Neural cell (in vitro differentiated cells): Measurements from ENCODE around the gene U2SURP. TPM values are rescaled to one million over a fixed set of nuclear protein-coding genes. Genes with fewer than 3 reads are reported as not detected.

ENCODE experiments used
- H2AFZ ChIP-seq: fragments of 200-600, 300-800 bp; sonication (generic), shearing (Covaris generic); 2 replicates; pipeline ENCODE4 v1.6.0; 2014; ENCODE audit warnings: low read depth, mild to moderate bottlenecking, antibody characterized with exemption, low read length, moderate library complexity
- H3F3A ChIP-seq: fragments of 200-600 bp; shearing (Covaris generic); 2 replicates; pipeline ENCODE4 v1.6.1; 2016; ENCODE audit warnings: mild to moderate bottlenecking, moderate library complexity, mixed read lengths, antibody characterized with exemption, low read length; ENCODE audit not compliant: insufficient read depth, poor library complexity, severe bottlenecking
- H3K27ac ChIP-seq: fragments of 200-600, 300-800 bp; sonication (generic), shearing (Covaris generic); 2 replicates; pipeline ENCODE4 v1.5.1; 2014; ENCODE audit warnings: mild to moderate bottlenecking, low read length, moderate library complexity
- H3K27me3 ChIP-seq: fragments of 300-800, 200-600 bp; sonication (generic), shearing (Covaris generic); 2 replicates; pipeline ENCODE4 v1.6.0; 2014; ENCODE audit warnings: mild to moderate bottlenecking, low read depth, low read length, moderate library complexity; ENCODE audit not compliant: insufficient read depth
- H3K36me3 ChIP-seq: fragments of 300-800, 200-600 bp; sonication (generic), shearing (Covaris generic); 2 replicates; pipeline ENCODE4 v1.5.1; 2014; ENCODE audit warnings: mild to moderate bottlenecking, antibody characterized with exemption, low read length, moderate library complexity; ENCODE audit not compliant: insufficient read depth
- H3K4me2 ChIP-seq: fragments of 300-800, 200-600 bp; sonication (generic), shearing (Covaris generic); 2 replicates; pipeline ENCODE4 v1.6.0; 2014; ENCODE audit warnings: mild to moderate bottlenecking, low read length
- H3K4me3 ChIP-seq: fragments of 300-800, 200-600 bp; sonication (generic), shearing (Covaris generic); 2 replicates; pipeline ENCODE4 v1.5.1; 2014; ENCODE audit warnings: mild to moderate bottlenecking, low read length, moderate library complexity
- H3K79me2 ChIP-seq: fragments of 200-600 bp; shearing (Covaris generic); replicated peaks from 2 replicates; pipeline ENCODE4 v1.6.0; 2014; ENCODE audit warnings: mild to moderate bottlenecking, low read length, moderate library complexity; ENCODE audit not compliant: insufficient read depth
- H3K9ac ChIP-seq: fragments of 300-800, 200-600 bp; sonication (generic), shearing (Covaris generic); 2 replicates; pipeline ENCODE4 v1.6.1; 2016; ENCODE audit warnings: mild to moderate bottlenecking, low read length, mixed read lengths
- H3K9me2 ChIP-seq: fragments of 200-600 bp; shearing (Covaris generic); 2 replicates; pipeline ENCODE4 v1.6.1; 2016; ENCODE audit warnings: mild to moderate bottlenecking, low read length, mixed read lengths; ENCODE audit not compliant: insufficient read depth
- H3K9me3 ChIP-seq: fragments of 200-600, 300-800 bp; sonication (generic), shearing (Covaris generic); 2 replicates; pipeline ENCODE4 v1.6.1; 2016; ENCODE audit warnings: mild to moderate bottlenecking, mixed run types, low read length, moderate library complexity, mixed read lengths
- H4K20me1 ChIP-seq: fragments of 200-600 bp; shearing (Covaris generic); 2 replicates; pipeline ENCODE4 v1.6.1; 2016; ENCODE audit warnings: mild to moderate bottlenecking, mixed run types; ENCODE audit not compliant: insufficient read depth
- CTCF ChIP-seq: fragments of 450-650 bp; IDR thresholded peaks from 2 replicates; pipeline ENCODE4 v1.5.1; 2014; ENCODE audit warnings: antibody characterized with exemption, mild to moderate bottlenecking, moderate library complexity; ENCODE audit not compliant: poor library complexity, severe bottlenecking
- EP300 ChIP-seq: fragments of 450-650 bp; conservative IDR thresholded peaks from 2 replicates; pipeline ENCODE4 v1.6.1; 2014; ENCODE audit warnings: antibody characterized with exemption, mild to moderate bottlenecking, moderate library complexity; ENCODE audit not compliant: poor library complexity, severe bottlenecking
- EZH2 ChIP-seq: fragments of 200-600, 300-800 bp; shearing (Covaris generic), sonication (generic); IDR thresholded peaks from 2 replicates; pipeline ENCODE4 v1.6.1; 2014; ENCODE audit warnings: antibody characterized with exemption, low read length, borderline replicate concordance, mild to moderate bottlenecking; ENCODE audit not compliant: insufficient read depth, poor library complexity, severe bottlenecking
- MXI1 ChIP-seq: fragments of 450-650 bp; conservative IDR thresholded peaks from 2 replicates; pipeline ENCODE4 v1.6.1; 2014; ENCODE audit warnings: antibody characterized with exemption, mild to moderate bottlenecking; ENCODE audit not compliant: poor library complexity, severe bottlenecking
- POLR2AphosphoS5 ChIP-seq: IDR thresholded peaks from 2 replicates; pipeline ENCODE4 v1.6.1; 2012
- RAD21 ChIP-seq: fragments of 450-650 bp; conservative IDR thresholded peaks from 2 replicates; pipeline ENCODE4 v1.6.1; 2014; ENCODE audit warnings: antibody characterized with exemption, mild to moderate bottlenecking, moderate library complexity
- SMC3 ChIP-seq: fragments of 450-650 bp; conservative IDR thresholded peaks from 2 replicates; pipeline ENCODE4 v1.6.1; 2014; ENCODE audit warnings: antibody characterized with exemption, mild to moderate bottlenecking, moderate library complexity; ENCODE audit not compliant: poor library complexity
- TAF1 ChIP-seq: IDR thresholded peaks from 2 replicates; pipeline ENCODE4 v1.6.1; 2012; ENCODE audit warnings: low read depth
- polyA plus RNA-seq: library from polyadenylated mRNA; depleted of rRNA; stranded (reverse); fragments of >200 nt; gene quantifications from 2 replicates; pipeline ENCODE4 v1.2.3, GENCODE V29; 2014
- TF ChIP-seq, protein P1 (sequence below): IDR thresholded peaks from 2 replicates; pipeline ENCODE4 v1.6.1; 2012; ENCODE audit warnings: borderline replicate concordance

The U2SURP gene
- polyA plus RNA-seq, 1 donor from 2014 or later: 159 TPM

DNA sequence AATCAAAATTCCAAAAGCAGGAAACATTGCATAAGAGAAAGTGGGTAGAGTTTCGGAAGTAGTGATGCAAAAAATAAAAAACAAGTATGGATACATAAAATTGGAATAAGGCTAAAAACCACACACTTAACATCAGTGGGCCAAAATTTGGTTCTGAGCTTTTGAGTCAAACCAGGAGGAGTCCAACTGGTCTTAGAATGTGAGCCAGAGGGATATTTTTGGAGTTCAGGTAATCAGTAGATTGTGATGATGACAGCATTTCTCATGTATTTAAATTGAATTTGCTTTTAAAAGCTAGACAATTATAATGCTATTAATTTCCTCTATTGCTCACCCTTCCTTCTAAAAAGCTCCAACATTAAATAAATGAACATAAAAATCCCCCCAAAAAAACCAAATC lies 80.0 kb downstream of the U2SURP start:
- H3K4me2 ChIP-seq: no peak overlapping the region
- H3K36me3 ChIP-seq: no peaks in the 10 kb centered on the region
- H4K20me1 ChIP-seq: no peaks in the 10 kb centered on the region
- TF ChIP-seq EZH2: no peak
- no peak for TF ChIP-seq POLR2AphosphoS5
- TF ChIP-seq RAD21: no peak
- TF ChIP-seq, protein P1, sequence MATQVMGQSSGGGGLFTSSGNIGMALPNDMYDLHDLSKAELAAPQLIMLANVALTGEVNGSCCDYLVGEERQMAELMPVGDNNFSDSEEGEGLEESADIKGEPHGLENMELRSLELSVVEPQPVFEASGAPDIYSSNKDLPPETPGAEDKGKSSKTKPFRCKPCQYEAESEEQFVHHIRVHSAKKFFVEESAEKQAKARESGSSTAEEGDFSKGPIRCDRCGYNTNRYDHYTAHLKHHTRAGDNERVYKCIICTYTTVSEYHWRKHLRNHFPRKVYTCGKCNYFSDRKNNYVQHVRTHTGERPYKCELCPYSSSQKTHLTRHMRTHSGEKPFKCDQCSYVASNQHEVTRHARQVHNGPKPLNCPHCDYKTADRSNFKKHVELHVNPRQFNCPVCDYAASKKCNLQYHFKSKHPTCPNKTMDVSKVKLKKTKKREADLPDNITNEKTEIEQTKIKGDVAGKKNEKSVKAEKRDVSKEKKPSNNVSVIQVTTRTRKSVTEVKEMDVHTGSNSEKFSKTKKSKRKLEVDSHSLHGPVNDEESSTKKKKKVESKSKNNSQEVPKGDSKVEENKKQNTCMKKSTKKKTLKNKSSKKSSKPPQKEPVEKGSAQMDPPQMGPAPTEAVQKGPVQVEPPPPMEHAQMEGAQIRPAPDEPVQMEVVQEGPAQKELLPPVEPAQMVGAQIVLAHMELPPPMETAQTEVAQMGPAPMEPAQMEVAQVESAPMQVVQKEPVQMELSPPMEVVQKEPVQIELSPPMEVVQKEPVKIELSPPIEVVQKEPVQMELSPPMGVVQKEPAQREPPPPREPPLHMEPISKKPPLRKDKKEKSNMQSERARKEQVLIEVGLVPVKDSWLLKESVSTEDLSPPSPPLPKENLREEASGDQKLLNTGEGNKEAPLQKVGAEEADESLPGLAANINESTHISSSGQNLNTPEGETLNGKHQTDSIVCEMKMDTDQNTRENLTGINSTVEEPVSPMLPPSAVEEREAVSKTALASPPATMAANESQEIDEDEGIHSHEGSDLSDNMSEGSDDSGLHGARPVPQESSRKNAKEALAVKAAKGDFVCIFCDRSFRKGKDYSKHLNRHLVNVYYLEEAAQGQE: no peak
- H3K27ac ChIP-seq: no peak overlapping the region
- no peaks in the 10 kb centered on the region for H3K9me2 ChIP-seq
- H2AFZ ChIP-seq: no peak overlapping the region
- H3K27me3 ChIP-seq: no peaks in the 10 kb centered on the region
- no peaks in the 10 kb centered on the region for H3F3A ChIP-seq
- H3K79me2 ChIP-seq: no peaks in the 10 kb centered on the region
- no peaks in the 10 kb centered on the region for H3K9me3 ChIP-seq
- no peak overlapping the region for H3K9ac ChIP-seq
- no peak overlapping the region for H3K4me3 ChIP-seq

DNA sequence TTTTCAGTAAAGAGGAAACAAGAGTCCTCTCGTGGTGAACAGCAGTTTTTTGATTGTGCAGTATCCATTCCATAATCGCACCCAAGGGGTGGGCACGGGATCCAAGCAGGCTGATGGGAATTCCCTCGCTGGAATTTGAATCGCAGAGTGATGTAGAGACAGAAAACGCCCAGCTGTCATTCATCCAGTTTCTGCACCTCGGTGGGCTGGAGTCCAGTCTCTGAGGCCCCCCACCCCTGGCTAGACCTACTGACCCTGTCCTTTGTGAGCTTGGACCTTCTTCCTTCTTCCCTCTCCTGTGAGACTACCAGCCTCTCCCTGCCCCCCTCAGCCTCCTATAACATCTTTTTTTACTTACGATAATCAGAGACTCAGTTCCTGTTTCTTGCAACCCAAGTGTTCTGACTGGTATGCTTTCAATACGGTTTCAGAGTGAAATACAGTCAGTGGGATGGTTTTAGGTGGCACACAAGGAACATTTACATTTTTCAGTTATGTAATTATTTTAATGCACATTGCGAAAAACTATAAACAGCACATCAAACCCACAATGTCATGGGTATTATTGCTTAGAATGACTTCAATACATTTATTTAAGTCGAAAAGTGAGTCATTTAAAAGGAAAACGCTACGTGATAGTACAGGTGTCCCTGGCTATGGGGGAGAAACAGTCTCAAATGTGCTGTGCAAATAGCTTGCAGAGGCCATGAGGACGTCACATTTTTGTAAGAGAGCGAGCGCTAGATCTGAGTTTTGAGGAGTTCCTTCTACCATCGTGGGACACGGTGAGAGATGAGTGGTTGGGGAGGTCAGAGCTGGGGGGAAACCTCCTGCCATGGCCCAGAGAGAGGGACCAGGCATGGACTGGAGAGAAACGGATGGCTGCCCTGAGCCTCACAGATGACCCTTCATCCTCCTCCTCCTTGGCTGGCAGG lies 80.7 kb downstream of the U2SURP start:
- Histone ChIP-seq H3K79me2 (no peaks in the 10 kb centered on the region), H3K9me2 (no peaks in the 10 kb centered on the region), H3K27me3 (no peaks in the 10 kb centered on the region), H3K36me3 (no peaks in the 10 kb centered on the region), H3K9ac (no peak overlapping the region), H3F3A (no peaks in the 10 kb centered on the region), H3K27ac (no peak overlapping the region), H3K9me3 (no peaks in the 10 kb centered on the region), H4K20me1 (no peaks in the 10 kb centered on the region), H3K4me2 (no peak overlapping the region), H3K4me3 (no peak overlapping the region), H2AFZ (no peak overlapping the region)
- TF ChIP-seq SMC3 (no peak), TAF1 (no peak)

GRCh38 chr3:143083781-143084180 lies 82.4 kb downstream of the U2SURP start:
- Histone ChIP-seq H2AFZ (no peak overlapping the region), H3K9me2 (no peaks in the 10 kb centered on the region), H4K20me1 (no peaks in the 10 kb centered on the region), H3K27me3 (no peaks in the 10 kb centered on the region), H3K79me2 (no peaks in the 10 kb centered on the region), H3K9ac (no peak overlapping the region), H3K4me3 (no peak overlapping the region), H3F3A (no peaks in the 10 kb centered on the region), H3K4me2 (no peak overlapping the region), H3K36me3 (no peaks in the 10 kb centered on the region), H3K9me3 (no peaks in the 10 kb centered on the region), H3K27ac (no peak overlapping the region)
- TF ChIP-seq, protein P1: no peak
- TF ChIP-seq SMC3 (no peak), TAF1 (no peak), CTCF (no peak), POLR2AphosphoS5 (no peak), MXI1 (no peak), EP300 (no peak), EZH2 (no peak), RAD21 (no peak)
